HL-60 (cell line): ENCODE measurements around the gene SYNGAP1.

ENCODE experiments used
- GABPA ChIP-seq: IDR thresholded peaks from 2 replicates; pipeline ENCODE4 v1.6.1; 2012; ENCODE audit warnings: low read depth
- POLR2AphosphoS5 ChIP-seq: IDR thresholded peaks from 2 replicates; pipeline ENCODE4 v1.6.1; 2012; ENCODE audit warnings: low read depth
- SPI1 ChIP-seq: IDR thresholded peaks from 2 replicates; pipeline ENCODE4 v1.6.1; 2012; ENCODE audit warnings: low read depth, mild to moderate bottlenecking, borderline replicate concordance
- TF ChIP-seq, protein P1 (sequence below): IDR thresholded peaks from 2 replicates; pipeline ENCODE4 v1.6.1; 2012; ENCODE audit warnings: low read depth; ENCODE audit not compliant: insufficient replicate concordance
- TF ChIP-seq, protein P2 (sequence below): IDR thresholded peaks from one replicate; pipeline ENCODE4 v1.5.1; 2011; ENCODE audit warnings: low read length, control low read depth, inconsistent platforms; ENCODE audit not compliant: insufficient read depth

DNA sequence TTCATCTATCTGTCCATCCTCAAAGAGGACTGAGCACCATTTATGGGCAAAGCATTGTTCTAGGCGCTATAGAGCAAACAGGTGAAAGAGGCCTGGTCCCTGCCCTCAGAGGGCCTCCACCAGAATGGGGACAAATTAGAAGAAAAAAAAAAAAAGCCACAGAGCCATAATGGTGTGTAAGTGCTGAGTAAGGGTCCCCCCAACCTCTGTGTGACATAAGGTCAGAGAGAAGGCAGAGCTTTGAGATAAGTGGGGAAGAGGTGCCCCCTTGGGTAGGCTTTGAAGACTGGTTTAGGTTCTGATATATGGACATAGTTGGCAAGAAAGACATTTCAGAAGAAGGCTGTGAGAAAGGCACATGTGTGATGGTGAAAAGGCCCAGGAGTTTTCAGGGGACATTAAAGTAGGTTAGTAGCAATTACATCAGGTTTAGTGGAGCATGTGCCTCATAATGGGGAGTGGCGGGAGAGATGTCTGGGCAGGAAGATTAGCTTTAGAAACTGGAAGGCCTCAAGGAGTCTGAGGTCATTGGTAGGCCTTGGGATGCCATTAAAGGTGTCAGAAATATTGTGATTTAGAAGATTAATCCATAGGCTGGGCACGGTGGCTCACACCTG lies 19.2 kb downstream of the SYNGAP1 start:
- no peak for TF ChIP-seq POLR2AphosphoS5
- TF ChIP-seq, protein P1, sequence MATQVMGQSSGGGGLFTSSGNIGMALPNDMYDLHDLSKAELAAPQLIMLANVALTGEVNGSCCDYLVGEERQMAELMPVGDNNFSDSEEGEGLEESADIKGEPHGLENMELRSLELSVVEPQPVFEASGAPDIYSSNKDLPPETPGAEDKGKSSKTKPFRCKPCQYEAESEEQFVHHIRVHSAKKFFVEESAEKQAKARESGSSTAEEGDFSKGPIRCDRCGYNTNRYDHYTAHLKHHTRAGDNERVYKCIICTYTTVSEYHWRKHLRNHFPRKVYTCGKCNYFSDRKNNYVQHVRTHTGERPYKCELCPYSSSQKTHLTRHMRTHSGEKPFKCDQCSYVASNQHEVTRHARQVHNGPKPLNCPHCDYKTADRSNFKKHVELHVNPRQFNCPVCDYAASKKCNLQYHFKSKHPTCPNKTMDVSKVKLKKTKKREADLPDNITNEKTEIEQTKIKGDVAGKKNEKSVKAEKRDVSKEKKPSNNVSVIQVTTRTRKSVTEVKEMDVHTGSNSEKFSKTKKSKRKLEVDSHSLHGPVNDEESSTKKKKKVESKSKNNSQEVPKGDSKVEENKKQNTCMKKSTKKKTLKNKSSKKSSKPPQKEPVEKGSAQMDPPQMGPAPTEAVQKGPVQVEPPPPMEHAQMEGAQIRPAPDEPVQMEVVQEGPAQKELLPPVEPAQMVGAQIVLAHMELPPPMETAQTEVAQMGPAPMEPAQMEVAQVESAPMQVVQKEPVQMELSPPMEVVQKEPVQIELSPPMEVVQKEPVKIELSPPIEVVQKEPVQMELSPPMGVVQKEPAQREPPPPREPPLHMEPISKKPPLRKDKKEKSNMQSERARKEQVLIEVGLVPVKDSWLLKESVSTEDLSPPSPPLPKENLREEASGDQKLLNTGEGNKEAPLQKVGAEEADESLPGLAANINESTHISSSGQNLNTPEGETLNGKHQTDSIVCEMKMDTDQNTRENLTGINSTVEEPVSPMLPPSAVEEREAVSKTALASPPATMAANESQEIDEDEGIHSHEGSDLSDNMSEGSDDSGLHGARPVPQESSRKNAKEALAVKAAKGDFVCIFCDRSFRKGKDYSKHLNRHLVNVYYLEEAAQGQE = no peak
- TF ChIP-seq, protein P2, sequence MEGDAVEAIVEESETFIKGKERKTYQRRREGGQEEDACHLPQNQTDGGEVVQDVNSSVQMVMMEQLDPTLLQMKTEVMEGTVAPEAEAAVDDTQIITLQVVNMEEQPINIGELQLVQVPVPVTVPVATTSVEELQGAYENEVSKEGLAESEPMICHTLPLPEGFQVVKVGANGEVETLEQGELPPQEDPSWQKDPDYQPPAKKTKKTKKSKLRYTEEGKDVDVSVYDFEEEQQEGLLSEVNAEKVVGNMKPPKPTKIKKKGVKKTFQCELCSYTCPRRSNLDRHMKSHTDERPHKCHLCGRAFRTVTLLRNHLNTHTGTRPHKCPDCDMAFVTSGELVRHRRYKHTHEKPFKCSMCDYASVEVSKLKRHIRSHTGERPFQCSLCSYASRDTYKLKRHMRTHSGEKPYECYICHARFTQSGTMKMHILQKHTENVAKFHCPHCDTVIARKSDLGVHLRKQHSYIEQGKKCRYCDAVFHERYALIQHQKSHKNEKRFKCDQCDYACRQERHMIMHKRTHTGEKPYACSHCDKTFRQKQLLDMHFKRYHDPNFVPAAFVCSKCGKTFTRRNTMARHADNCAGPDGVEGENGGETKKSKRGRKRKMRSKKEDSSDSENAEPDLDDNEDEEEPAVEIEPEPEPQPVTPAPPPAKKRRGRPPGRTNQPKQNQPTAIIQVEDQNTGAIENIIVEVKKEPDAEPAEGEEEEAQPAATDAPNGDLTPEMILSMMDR = no peak
- TF ChIP-seq GABPA = no peak
- no peak for TF ChIP-seq SPI1
